Left hindlimb (tissue), 1 donor: ENCODE data around the gene C4orf36.

Experiments
- DNase-seq: peaks from one replicate; pipeline ENCODE4 v3.0.0-alpha.2; 2018

The C4orf36 gene, protein sequence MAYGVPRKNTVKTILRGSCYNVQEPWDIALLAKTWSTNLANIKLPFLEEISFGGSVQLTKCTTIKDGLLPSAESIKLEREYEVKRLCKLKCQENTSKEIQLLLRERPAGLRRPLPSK

DNA sequence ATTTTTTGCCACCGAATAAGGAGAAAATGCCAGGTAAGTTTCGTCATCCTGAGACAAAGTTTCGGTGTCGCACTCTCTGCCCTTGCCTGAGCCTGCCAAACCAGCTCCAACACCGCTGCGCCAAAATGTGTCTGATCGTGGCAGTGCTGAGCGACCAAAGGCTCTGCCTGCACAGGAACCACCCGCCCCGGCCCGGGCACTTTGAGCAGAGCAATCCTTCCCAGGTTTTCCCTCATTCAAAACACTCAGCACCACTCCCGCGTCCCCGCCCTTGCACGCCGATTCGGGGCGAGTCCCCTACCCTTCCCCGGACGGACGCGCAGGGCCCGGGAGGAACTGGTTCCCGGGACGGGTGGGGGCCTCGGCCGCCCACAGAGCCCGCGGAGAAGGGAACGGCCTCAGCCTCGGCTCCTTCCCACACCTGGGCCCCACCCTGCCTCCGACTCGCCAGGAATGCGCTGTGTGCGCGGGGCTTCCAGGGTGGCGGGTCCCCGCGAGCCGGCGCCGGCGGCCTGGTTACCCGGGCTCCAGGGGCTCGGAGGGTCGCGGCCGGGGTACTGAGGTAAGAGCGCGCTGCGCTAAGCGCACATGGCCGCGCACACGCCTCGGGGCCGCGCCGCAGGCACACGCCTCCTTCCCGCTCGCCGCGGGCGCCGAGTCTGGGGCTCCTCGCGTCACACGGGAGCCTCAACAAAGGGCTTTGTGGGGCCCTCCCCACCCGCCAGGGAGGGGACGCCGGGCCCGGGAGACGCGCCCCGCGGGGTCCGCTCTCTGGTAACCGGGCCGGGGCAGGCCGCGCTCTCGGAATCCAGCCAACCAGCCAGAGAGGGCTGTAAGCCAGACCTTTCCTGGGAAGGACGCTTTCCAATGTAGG is at the start of gene C4orf36:
C4orf36 (minus strand) TSS at position 661 of the 874 bp plus-strand sequence. CDS start 902 bp downstream, outside the sequence.
- DNase-seq, result peak; percentile 80

DNA sequence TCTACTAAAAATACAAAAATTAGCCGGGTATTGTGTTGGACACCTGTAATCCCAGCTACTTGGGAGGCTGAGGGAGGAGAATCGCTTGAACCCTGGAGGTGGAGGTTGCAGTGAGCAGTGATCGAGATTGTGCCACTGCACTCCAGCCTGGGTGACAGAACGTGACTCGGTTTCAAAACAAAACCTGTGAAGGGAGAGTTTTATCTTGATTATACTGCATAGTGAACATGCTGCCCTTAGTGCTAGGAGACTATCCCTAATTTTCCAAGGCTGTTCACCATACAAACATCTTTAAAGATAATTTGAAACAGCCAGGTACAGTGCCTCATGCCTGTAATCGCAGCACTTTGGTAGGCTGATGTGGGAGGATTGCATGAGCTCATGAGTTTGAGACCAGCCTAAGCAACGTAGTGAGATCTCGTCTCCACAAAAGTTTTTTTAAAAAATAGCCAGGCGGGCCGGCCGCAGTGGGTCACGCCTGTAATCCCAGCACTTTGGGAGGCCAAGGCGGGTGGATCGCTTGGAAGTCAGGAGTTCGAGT is 48.8 kb upstream of the C4orf36 start:
- DNase-seq, result no peak

DNA sequence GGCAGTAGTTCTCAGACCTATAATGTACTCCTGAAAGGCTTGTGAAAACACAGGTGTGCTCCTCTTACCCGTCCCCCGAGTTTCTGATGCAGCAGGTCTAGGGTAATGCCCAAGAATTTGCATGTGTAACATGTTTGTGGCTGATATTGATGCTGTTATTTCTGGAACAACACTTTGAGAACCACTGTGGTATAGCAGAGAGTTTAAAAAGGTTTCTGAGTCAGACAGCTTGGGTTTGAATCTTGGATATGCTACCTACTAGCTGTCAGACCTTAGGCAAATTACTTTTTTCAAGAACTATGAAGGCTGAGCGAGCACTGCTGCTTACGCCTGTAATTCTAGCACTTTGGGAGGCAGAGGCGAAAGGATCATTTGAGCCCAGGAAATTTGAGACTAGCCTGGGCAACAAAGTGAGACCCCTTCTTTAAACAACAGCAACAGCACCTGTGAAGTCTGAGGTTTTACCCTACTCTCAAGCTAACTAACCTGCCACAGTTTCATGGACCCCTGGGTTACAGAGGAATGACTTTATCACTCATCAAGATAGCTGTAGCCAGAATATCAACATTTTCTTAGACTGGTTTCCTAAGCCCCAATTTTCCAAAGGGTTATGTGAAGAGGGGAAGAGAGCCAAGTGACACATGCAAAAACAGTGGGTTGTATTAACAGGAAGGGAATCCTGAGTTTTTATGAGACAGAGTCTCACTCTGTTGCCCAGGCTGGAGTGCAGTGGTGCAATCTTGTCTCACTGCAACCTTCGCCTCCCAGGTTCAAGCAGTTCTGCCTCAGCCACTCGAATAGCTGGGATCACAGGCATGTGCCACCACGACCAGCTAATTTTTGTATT is 47.7 kb upstream of the C4orf36 start:
- DNase-seq, result no peak

DNA sequence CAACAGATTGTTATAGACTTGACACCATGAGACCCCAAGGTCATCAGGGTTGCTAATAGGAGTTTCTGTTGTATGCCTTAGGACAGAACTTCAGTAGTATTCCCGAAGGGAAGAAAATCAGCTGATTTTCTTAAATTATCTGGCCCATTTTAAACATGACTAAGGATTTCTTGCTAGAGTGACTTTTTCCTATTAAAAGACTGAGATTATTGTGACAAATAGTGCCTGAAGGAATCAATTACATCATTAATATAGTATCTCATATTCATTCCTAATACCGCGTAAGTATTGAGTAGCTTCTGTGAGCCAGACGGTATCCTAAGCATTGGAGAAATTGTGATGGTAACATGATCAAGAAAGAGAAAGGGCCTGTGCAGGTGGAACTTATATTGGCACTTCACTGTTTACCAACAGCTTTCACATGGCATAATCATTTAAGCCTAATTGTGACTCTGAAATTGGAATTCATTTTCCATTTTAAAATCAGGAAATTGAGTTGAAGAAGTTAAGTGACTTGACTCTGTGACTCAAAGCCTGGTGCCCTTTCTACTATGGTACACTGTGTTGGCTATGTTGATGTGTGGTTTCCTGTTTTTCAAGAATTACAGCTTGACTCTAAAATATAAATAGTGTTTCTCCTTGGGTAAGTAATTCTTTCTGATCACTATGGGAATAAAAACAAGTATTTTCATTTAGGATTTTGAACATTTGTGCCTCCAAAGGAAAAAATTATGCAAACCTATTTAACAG is 46.7 kb upstream of the C4orf36 start:
- DNase-seq, result no peak

DNA sequence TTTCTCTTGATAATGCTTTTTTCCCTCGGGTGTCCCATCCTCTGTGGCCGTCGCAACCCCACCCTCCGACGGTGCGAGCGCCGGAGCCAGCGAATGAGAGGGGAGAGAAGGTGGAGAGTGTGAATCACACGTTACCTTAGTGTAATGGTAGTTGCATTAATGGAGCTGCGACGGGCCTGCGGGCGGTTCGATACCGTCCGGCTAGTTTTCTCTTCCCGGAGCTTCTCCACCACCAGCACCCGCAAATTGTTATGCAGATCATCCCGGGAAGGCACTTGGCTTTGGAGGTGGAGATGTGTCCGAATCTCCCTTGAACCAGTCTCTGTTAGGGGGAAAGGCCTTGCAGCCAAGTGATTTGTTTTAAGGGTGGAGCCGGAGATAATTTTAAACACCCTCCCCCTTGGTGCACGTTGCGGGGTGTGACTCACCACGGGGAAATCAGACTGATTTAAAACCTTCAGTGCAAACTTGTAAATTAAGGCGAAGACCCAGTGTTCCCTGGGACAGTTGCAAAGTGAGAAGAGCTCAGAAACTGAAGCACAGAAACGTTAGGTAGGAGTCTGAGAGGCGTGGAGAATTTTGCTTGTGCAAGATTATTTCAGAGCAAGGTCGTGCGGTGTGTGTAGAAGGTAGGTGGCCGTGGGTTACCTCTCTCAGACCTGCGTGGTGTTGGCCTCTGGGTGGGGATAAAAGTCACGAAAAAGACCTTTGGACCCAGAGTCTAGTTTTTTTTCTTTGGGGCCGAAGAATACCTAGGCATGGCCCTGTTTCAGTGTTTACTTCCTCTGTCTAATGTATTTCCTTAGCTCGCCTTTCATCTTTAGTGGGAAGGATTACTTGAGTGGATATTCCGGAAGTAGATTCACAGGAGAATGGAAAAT is 43.9 kb upstream of the C4orf36 start:
- DNase-seq, result peak; percentile 42

DNA sequence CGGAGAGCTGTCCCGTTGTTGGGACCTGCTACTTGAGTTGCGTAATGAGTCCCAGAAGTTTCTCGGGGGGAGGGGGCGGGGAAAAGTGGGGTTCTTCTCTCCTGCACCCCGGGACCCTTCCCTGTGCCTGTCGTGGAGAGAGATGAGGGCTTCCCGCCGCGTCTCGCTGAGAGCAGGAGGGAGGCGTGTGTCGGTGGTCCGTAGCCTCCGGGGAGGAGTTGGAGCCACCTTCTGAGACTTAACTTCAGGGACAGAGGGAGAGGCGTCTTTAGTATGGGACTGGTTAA is 43.3 kb upstream of the C4orf36 start:
- DNase-seq, result no peak

DNA sequence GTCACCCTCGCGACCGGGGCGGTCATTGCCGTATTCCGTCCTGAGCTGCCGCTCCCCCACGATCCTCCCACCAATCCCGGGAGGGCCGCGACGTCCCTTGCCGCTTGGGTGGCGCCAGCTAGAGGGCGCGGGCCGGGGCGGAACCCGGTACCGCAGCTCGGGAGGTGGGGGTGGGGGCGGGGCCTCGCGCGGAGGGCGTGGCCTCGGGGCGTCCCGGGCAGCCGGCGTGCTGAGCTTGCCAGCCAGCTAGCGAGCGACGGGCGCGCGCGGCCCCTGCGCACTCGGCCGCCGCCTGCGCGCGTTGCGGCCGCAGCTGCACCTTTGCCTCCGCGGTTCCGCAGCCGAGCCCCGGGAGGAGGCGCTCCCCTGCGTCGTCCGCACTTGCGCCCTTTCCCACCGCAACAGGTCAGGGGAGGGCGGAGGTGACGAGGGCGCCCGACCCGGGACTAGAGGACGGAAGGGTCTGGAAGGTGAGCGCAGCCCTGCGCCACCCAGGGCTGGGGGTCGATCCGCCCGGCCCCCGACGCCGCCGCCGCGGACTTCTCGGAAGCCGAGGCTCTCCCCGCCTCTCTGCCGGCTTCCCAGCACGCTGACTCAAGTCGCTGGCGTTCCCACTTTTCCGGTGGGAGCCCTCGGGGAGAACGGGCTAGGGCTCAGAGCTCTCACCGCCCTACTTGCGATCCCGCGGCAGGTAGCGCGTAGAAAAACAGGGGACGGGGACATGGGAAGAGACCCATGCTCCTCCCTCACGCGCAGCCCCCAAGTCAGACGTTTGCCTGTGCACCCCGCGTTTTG is 42.7 kb upstream of the C4orf36 start, which contains the start of gene AFF1:
AFF1 (plus strand) TSS at position 241 of the 795 bp plus-strand sequence. CDS start 13,523 bp downstream, outside the sequence.
- DNase-seq, result peak; percentile 94

DNA sequence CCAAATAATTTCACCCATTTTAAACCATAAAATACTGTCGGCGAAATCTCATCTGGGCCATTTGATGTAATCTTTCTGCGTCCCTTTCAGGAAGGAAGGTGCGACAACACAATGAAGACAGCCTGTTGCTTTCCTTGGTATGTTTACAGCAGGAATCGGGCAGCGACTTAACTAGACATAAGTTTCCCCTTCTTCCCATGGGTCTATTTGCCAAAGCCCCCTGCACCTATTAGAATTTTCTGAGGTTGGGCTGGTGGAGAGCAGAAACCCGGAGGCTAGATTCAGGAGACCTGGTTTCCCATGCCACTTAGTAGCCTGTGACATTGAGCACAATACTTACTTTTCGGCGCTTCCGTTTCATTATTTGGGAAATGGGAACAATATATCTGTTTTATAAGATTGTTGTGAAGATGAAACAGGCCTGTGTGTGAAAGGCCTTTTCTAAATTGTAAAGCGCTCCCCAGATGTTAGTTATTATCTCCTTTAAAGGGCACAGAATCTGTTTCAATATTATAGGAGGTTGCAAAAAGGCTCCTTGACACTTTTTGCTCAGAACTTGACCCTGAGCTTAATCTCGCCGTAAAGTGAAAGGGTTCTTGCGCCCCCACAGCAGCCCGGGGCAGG is 42.0 kb upstream of the C4orf36 start:
- no peak for DNase-seq

DNA sequence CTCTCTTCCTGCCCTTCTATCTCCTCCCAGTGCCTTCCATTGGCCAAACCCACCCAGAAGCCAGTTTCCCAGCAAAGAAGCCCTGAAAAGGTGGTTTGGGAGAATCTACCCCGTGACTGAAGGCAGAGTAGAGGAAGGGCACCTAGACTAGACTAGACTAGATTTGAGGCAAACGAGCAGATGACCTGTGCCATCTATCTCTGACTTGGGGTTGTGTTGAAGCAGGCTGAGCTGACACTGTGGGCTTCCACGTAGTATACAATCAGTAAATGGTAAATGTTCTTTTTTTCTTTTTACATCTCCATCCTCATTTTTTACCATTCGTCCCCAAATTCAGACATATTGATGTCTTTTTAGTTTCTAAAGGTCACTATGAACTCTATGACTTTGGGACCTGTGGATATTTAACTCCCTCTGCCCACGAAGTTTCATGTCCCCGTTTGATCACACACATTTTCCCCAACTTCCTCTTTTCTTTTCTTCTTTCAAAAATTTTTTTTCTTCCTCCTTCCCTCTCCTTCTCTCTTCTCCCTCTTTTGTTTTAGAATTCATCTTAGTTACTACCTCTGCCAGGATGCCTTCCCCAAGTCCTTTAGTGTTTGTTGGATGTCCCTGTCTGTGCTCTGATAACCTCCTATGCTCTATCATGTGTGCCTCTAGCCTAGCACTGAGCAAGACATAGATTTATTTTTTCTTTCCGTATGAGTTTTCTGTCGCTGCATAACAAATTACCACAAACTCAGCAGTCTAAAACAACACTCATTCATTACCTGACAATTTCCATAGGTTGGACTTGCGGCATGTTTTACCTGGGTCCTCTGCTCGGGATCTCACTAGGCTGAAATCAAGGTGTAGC is 36.4 kb upstream of the C4orf36 start:
- no peak for DNase-seq

DNA sequence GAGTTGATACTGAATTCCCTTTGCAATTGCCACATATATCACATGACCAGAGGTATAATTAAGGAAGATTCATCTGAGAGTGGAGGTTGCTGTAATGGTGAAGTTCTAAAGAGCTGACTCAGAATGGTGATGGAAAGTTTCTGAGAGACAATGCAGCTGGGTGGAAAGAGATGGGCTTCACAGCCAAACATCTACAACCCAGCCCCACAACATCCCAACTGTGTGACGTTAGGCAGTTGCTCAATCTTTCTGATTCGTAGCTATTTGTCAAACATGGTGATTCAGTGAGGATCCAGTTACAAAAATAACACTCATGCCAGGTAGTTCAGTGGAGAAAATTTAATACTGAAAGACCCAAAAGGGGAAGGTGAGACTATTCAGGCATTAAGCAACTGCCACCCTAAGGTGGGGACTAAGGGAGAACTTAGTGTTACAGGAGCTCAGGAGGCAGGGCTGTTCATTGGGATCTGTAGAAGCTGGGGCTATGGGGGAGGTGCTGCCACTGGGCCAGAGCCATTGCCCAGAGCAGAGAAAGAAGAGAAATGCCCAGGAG is 35.7 kb upstream of the C4orf36 start:
- DNase-seq, result no peak

DNA sequence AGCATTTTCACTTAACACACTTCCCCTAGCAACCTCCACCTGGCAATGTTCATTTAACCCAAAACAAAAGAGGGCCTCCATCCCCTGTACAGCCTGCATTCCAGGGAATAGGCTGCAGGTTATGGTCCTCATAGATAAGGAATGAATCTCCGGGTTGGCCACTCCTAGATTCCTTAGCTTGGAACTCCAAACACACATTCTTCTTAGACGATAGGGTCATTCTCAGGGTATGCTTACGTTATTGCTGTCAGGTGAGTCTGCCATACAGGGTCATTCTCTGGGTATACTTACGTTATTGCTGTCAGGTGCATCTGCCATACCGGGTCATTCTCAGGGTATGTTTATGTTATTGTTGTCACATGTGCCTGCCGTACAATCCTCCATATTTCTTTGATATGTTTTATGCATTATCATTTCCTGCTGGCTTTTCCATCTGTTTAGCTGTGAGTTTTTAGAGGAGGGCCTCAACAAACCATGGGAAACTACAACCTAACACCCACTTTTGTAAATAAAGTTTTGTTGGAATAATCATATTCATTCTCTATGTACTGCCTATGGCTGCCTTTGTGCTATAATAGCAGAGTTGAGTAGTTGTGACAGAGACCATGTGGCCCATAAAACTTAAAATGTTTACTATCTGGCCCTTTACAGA is 34.3 kb upstream of the C4orf36 start:
- DNase-seq, result no peak

DNA sequence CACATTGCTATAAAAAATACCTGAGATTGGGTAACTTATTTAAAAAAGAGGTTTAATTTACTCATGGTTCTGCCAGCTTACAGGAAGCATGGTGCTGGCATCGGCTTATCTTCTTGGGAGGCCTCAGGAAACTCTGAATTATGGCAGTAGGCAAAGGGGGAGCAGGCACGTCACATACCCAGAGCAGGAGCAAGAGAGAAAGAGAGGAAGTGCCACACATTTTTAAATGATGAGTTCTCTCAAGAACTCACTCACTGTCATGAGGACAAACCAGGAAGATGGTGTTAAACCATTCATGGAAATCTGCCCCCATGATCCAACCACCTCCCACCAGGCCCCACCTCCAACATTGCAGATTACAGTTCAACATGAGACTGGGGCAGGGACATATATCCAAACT is 32.6 kb upstream of the C4orf36 start:
- DNase-seq, result no peak

DNA sequence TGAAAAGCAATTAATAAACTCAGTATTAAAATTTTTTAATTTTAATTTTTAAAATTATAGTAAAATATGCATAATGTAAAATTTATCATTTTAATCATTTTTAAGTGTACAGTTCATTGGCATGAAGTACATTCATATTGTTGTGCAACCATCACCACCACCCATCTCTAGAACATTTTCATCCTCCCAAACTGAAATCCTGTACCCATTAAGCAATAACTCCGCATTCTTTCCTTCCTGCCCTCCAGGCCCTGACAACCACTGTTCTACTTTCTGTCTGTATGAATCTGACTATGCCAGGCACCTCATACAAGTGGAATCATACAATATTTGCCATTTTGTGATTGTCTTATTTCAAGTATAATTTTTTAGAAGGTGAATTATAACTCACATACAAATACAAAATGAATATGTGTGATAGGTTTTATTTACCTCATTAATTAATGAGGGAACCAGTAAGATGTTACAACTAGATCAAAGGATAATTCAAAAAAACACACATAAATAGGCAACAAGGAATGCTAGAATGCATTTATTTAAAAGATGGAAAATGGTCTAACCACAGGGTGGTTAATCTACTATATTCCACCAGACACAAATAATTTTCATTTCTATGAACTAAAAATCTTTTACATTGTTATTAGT is 29.5 kb upstream of the C4orf36 start:
- DNase-seq, result no peak

DNA sequence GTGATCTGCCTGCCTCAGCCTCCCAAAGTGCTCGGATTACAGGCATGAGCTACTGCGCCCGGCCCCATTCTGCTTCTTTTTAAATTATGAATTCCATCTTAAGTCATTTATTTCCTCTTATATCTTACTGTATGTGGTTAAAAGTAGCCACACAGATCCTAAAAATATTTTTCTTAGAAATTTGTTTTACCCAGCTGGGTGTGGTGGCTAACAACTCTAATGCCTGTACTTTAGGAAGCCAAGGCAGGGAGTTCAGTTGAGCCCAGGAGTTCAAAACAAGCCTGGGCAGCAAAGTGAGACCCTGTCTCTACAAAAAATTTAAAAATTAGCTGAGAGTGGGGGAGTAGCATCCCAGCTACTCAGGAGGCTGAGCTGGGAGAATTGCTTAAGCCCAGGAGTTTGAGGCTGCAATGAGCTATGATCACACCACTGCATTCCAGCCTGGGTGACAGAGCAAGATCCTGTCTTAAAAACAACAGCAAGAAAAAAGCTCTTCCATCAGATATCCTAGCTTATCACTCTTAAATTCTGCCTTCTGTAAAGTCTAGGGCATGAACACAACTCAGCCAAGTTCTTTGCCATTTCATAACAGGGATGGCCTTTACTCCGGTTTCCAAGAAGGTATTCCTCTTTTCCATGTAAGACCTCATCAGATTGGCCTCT is 27.5 kb upstream of the C4orf36 start:
- DNase-seq, result no peak

DNA sequence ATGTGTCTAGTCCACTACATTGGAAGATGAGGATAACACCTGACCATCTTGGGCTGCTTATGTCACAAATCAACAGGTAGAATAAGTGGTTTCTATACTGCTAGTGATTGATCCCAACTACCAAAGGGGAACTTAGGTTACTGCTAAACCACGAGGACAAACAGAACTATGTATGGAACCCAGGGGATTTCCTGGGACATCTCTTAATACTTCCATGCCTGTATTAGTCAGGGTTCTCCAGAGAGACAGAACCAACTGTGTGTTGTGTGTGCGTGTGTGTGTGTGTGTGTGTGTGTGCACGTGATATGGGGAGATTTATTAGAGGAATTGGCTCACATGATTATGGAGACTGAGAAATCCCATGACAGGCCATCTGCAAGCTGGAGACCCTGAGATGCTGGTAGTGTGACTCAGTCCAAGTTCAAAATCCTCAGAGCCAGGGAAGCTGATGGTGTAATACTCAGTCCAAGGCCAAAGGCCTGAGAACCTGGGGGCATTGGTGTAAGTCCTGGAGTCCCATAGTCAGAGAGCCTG is 26.4 kb upstream of the C4orf36 start:
- DNase-seq, result no peak

DNA sequence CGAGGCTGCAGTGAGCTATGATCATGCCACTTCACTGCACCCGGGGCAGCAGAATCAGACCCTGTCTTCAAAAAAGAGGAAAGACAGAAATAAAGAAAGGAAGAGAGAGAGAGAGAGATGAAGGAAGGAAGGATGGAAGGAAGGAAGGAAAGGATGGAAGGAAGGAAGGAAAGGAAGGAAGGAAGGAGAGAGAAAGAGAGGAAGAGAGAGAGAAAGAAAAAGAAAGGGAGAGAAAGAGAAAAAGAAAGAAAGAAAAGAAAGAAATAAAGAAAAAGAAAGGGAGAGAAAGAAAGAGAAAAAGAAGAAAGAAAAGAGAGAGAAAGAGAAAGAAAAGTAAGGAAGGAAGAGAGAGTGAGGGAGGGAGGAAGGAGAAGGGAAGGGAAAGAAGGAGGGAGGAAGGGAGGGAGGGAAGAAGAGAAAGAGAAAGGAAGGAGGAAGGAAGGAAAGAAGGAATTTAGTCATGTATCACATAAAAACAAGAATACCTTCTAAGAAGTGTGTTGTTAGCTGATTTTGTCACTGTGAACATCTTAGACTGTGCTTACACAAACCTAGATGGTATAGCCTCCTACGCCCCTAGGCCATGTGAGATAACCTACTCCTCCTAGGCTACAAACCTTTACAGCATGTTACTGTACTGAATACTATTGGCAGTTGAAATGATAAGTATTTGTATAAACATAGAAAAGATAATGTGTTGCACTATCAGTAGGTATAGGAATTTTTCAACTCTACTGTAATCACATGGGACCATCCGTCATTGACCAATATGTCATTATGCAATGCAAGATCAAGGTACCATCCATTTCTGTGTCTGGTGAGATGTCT is 25.2 kb upstream of the C4orf36 start:
- no peak for DNase-seq
